HCT116 (cell line): ENCODE data around the gene PKN1.

Experiments
- CEBPB ChIP-seq: IDR thresholded peaks from 2 replicates; pipeline ENCODE4 v1.6.1; 2012; ENCODE audit warnings: low read depth
- EZH2 ChIP-seq: fragments of 200-600 bp; sonication (generic); IDR thresholded peaks from 2 replicates; pipeline ENCODE4 v1.6.1; 2017; ENCODE audit warnings: antibody characterized with exemption, mixed run types
- EZH2phosphoT487 ChIP-seq: fragments of 200-600 bp; IDR thresholded peaks from 2 replicates; pipeline ENCODE4 v1.6.1; 2018; ENCODE audit warnings: antibody characterized with exemption, borderline replicate concordance
- POLR2A ChIP-seq: IDR thresholded peaks from 2 replicates; pipeline ENCODE4 v1.7.0; 2011; ENCODE audit warnings: borderline replicate concordance; ENCODE audit not compliant: insufficient read depth, insufficient read length; ENCODE audit errors: extremely low read depth
- POLR2AphosphoS5 ChIP-seq: IDR thresholded peaks from 2 replicates; pipeline ENCODE4 v1.6.1; 2011; ENCODE audit warnings: mild to moderate bottlenecking, low read depth, low read length, moderate library complexity
- SRF ChIP-seq: IDR thresholded peaks from 2 replicates; pipeline ENCODE4 v1.6.1; 2012; ENCODE audit warnings: low read depth
- TF ChIP-seq, protein P1 (sequence below): IDR thresholded peaks from 2 replicates; pipeline ENCODE4 v1.6.1; 2011; ENCODE audit warnings: mild to moderate bottlenecking, low read length, moderate library complexity; ENCODE audit not compliant: insufficient replicate concordance; ENCODE audit errors: extremely low read depth
- TF ChIP-seq, protein P2 (sequence below), 3 experiments: fragments of 200-600 bp in 1 of 3; sonication (generic) in 1 of 3; IDR thresholded peaks in 2 of 3; conservative IDR thresholded peaks in 1 of 3; 2 replicates each; pipeline ENCODE4 v1.5.1; 2012 to 2017; ENCODE audit warnings: low read depth in 2 of 3, low read length in 2 of 3, antibody characterized with exemption in 1 of 3, borderline replicate concordance in 1 of 3, control low read depth in 1 of 3, mild to moderate bottlenecking in 1 of 3, mixed read lengths in 1 of 3, mixed run types in 1 of 3, moderate library complexity in 1 of 3; ENCODE audit not compliant: insufficient read depth in 1 of 3
- TF ChIP-seq, protein P3 (sequence below): IDR thresholded peaks from 2 replicates; pipeline ENCODE4 v1.6.1; 2012; ENCODE audit warnings: low read depth
- TF ChIP-seq, protein P4 (sequence below): IDR thresholded peaks from 2 replicates; pipeline ENCODE4 v1.6.1; 2012

DNA sequence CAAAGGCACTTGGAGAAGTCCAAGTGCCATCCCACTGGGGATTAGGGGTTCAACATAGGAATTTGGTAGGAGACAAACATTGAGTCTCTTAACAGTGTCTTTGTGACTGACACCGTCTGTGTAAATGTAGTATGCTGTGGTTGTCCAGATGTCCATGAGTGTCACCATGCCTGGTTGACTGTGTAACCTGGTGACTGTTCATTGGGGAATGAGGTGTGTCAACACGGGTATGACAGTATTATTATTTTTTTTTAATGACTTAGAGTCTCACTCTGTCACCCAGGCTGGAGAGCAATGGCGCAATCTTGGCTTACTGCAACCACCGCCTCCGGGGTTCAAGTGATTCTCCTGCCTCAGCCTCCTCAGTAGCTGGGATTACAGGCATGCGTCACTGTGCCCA lies 16.2 kb downstream of the PKN1 start:
- TF ChIP-seq, protein P1, sequence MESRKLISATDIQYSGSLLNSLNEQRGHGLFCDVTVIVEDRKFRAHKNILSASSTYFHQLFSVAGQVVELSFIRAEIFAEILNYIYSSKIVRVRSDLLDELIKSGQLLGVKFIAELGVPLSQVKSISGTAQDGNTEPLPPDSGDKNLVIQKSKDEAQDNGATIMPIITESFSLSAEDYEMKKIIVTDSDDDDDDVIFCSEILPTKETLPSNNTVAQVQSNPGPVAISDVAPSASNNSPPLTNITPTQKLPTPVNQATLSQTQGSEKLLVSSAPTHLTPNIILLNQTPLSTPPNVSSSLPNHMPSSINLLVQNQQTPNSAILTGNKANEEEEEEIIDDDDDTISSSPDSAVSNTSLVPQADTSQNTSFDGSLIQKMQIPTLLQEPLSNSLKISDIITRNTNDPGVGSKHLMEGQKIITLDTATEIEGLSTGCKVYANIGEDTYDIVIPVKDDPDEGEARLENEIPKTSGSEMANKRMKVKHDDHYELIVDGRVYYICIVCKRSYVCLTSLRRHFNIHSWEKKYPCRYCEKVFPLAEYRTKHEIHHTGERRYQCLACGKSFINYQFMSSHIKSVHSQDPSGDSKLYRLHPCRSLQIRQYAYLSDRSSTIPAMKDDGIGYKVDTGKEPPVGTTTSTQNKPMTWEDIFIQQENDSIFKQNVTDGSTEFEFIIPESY: no peak
- TF ChIP-seq POLR2A (no peak), SRF (no peak), POLR2AphosphoS5 (no peak), EZH2 (no peak), CEBPB (no peak), EZH2phosphoT487 (no peak)
- TF ChIP-seq, protein P2, sequence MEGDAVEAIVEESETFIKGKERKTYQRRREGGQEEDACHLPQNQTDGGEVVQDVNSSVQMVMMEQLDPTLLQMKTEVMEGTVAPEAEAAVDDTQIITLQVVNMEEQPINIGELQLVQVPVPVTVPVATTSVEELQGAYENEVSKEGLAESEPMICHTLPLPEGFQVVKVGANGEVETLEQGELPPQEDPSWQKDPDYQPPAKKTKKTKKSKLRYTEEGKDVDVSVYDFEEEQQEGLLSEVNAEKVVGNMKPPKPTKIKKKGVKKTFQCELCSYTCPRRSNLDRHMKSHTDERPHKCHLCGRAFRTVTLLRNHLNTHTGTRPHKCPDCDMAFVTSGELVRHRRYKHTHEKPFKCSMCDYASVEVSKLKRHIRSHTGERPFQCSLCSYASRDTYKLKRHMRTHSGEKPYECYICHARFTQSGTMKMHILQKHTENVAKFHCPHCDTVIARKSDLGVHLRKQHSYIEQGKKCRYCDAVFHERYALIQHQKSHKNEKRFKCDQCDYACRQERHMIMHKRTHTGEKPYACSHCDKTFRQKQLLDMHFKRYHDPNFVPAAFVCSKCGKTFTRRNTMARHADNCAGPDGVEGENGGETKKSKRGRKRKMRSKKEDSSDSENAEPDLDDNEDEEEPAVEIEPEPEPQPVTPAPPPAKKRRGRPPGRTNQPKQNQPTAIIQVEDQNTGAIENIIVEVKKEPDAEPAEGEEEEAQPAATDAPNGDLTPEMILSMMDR (IDR thresholded peaks at IDR 0.05 in 2 of 3, conservative IDR thresholded peaks at IDR 0.05 in 1 of 3; ENCODE audit: borderline replicate concordance in 1 of 3, insufficient read depth in 1 of 3, low read depth in 2 of 3, low read length in 2 of 3): no peak
- TF ChIP-seq, protein P3, sequence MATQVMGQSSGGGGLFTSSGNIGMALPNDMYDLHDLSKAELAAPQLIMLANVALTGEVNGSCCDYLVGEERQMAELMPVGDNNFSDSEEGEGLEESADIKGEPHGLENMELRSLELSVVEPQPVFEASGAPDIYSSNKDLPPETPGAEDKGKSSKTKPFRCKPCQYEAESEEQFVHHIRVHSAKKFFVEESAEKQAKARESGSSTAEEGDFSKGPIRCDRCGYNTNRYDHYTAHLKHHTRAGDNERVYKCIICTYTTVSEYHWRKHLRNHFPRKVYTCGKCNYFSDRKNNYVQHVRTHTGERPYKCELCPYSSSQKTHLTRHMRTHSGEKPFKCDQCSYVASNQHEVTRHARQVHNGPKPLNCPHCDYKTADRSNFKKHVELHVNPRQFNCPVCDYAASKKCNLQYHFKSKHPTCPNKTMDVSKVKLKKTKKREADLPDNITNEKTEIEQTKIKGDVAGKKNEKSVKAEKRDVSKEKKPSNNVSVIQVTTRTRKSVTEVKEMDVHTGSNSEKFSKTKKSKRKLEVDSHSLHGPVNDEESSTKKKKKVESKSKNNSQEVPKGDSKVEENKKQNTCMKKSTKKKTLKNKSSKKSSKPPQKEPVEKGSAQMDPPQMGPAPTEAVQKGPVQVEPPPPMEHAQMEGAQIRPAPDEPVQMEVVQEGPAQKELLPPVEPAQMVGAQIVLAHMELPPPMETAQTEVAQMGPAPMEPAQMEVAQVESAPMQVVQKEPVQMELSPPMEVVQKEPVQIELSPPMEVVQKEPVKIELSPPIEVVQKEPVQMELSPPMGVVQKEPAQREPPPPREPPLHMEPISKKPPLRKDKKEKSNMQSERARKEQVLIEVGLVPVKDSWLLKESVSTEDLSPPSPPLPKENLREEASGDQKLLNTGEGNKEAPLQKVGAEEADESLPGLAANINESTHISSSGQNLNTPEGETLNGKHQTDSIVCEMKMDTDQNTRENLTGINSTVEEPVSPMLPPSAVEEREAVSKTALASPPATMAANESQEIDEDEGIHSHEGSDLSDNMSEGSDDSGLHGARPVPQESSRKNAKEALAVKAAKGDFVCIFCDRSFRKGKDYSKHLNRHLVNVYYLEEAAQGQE: no peak
- TF ChIP-seq, protein P4, sequence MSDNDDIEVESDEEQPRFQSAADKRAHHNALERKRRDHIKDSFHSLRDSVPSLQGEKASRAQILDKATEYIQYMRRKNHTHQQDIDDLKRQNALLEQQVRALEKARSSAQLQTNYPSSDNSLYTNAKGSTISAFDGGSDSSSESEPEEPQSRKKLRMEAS: no peak
